Stimulated activated CD8-positive, alpha-beta memory T cell treated with anti-CD3 and anti-CD28 coated beads, Interleukin-2, amount 100 ng/mL, for 48 hours (primary cell): ENCODE measurements around the gene SCG3.
"Not testable (repeated sequence)": the region's sequence is repeated elsewhere in the genome, so short reads cannot be mapped to it uniquely, and the experiment has no call there.

Experiments
- DNase-seq, 2 donors: peaks; one replicate each; pipeline ENCODE4 v3.0.0-alpha.2; 2020; ENCODE audit warnings: low read depth in 2 of 2

The SCG3 gene

DNA sequence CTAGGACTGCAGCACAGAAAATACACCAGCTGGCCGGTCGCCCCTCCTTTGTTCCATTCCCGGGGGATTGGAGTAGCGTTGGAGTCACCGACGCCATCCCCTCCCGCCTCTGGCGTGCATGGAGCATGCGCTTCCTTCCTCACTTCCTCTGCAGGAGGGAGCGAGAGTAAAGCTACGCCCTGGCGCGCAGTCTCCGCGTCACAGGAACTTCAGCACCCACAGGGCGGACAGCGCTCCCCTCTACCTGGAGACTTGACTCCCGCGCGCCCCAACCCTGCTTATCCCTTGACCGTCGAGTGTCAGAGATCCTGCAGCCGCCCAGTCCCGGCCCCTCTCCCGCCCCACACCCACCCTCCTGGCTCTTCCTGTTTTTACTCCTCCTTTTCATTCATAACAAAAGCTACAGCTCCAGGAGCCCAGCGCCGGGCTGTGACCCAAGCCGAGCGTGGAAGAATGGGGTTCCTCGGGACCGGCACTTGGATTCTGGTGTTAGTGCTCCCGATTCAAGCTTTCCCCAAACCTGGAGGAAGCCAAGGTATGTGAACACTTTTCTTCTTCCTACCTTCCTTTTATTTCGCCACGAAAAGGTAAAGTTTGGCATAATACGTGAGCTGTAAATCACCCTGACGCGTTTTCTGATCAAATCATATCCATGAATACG lies at the start of gene SCG3:
Gene SCG3 (plus strand): TSS at position 201 of the 661 bp plus-strand sequence. CDS start 253 bp downstream, at position 454.
- peak; percentile 46 to 52 for DNase-seq

DNA sequence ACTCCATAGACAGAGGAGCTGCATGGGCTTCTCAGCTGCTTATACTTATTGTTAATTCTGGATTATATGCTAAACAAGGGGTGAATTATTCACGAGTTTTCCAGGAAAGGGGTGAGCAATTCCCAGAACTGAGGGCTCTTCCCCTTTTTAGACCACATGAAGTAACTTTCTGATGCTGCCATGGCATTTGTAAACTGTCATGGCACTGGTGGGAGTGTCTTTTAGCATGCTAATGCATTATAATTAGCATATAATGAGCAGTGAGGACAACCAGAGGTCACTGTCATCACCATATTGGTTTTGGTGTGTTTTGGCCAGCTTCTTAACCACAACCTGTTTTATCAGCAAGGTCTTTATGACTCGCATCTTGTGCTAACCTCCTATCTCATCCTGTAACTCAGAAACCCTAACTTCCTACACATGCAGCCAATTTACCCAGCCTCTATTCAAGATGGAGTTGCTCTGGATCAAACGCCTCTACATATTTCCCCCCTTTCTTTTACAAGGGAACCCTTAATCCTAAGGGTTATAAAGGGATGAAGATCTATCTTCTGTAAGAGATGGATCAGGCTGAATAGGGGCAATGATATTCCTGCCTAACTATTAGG lies 46.6 kb upstream of the SCG3 start:
- no peak for DNase-seq

GRCh38 chr15:51641490-51642130 lies 39.7 kb upstream of the SCG3 start:
- DNase-seq, result no peak

GRCh38 chr15:51642696-51643095 lies 38.6 kb upstream of the SCG3 start:
- no peak for DNase-seq

GRCh38 chr15:51647128-51647562 lies 34.2 kb upstream of the SCG3 start:
- DNase-seq, result no peak

GRCh38 chr15:51648101-51648500 lies 33.2 kb upstream of the SCG3 start:
- DNase-seq, result not testable (repeated sequence)

DNA sequence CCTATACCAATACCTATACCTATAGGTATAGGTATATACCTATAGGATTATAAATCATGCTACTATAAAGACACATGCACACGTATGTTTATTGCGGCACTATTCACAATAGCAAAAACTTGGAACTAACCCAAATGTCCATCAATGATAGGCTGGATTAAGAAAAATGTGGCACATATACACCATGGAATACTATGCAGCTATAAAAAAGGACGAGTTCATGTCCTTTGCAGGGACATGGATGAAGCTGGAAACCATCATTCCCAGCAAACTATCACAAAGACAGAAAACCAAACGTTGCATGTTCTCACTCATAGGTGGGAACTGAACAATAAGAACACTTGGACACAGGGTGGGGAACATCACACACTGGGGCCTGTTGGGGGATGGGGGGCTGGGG lies 32.7 kb upstream of the SCG3 start:
- DNase-seq, result not testable (repeated sequence)

DNA sequence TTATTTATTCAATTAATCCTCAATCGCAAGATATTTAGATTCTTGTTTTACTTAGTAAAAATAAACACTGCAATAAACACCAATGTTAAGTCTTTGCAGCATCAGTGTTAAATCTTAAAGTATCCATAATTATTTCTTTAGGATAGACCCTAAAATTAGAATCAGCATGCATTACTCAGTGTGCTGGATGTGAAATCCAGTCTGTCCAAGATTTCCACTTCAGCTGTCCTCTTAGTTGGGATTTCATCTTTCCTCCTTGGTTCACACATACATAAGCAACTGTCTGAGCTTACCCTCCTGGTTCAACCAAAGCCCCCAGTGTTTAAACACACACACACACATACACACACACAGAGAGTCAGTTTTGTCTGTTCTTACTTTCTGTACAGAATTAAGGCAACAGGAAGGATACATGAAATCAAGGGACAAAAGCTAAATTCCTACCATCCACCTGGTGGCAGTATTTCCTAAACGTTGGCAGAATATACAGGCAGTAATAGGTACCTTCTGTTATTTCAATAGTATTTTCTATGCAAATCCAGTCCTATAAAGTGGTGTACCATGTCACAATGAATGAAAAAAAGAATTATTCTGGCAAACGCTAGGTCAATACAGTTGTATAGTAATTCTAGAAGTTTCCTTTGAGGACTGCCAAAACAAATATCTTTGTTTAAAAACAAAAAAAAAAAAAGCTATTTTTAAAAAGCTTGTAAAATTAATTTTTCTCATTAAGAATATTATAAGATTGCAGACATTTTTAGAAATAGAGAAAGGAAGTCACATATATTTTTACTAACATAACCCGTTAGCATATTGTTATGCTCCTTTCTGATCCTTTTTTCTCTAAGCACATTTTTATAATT lies 31.4 kb upstream of the SCG3 start:
- no peak for DNase-seq

GRCh38 chr15:51652084-51652668 lies 29.1 kb upstream of the SCG3 start:
- DNase-seq, result no peak

- not testable (repeated sequence) for DNase-seq
These were observed 25.8 kb upstream of the SCG3 start for GRCh38 chr15:51655401-51656057.

GRCh38 chr15:51658664-51659063 lies 22.6 kb upstream of the SCG3 start:
- no peak for DNase-seq

DNA sequence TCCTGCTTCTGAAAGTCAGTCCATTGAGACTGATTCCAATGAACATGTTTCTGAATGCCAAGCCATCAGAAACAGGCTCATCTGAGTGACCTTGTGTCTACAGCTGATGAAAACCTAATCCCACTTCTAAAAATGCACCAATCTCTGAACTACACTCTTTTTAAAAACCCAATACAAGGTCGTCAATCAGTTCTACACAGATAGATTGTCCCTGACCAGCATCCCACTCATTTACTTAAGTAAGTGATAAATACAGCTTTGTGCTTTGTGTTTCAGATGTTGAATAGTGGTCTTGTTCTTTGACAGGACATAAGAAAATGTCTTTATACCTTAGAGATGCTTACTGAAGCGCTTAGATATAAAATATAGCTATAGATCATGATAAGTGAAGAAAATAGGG lies 20.2 kb upstream of the SCG3 start:
- no peak for DNase-seq

- no peak for DNase-seq
These were observed 13.8 kb upstream of the SCG3 start for GRCh38 chr15:51667478-51667877.

GRCh38 chr15:51668446-51668845 lies 12.9 kb upstream of the SCG3 start:
- no peak for DNase-seq

GRCh38 chr15:51669381-51669780 lies 11.9 kb upstream of the SCG3 start:
- no peak for DNase-seq

- no peak for DNase-seq
These were observed 9.1 kb upstream of the SCG3 start for GRCh38 chr15:51672155-51672687.

- DNase-seq, result no peak
These were observed 8.1 kb upstream of the SCG3 start for GRCh38 chr15:51672913-51673857.

GRCh38 chr15:51675234-51675633 lies 6.1 kb upstream of the SCG3 start:
- no peak for DNase-seq

DNA sequence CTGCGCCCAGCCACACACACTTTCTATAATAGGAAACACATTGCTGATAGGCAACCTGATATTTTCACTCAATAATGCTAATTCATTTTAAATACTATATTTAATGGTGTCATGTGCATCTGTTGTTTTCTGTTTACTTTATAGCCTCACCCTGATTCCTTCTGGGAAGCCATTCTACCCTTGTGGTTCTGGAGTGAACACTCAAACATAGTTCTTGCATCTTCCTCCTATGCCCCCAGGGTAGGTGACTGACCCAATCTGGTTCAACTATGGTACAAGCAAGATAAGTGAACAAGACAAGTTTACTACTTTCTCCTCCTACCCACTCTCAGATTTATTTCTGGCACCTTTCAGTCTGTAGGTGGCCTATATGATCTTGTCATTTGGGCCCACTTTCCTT lies 4.3 kb upstream of the SCG3 start:
- no peak for DNase-seq

GRCh38 chr15:51677452-51677851 lies 3.9 kb upstream of the SCG3 start:
- no peak for DNase-seq
